A549 treated with AZD2906 at 1 μM for 4 hours (cell line): ENCODE data around the gene IPO5. TPM values are rescaled to one million over a fixed set of nuclear protein-coding genes. Genes with fewer than 3 reads are reported as not detected.

Experiments used
- total RNA-seq: library from RNA; stranded (reverse); fragments of 200-300 nt; extraction: Qiagen RNA extraction; gene quantifications from 5 replicates; pipeline ENCODE4 v1.2.3, GENCODE V29; 2022

The IPO5 gene
- total RNA-seq = 66.8 to 97.0 TPM (median 76.4 TPM) in 5 replicates

GRCh38 chr13:97953376-97953970, at the start of gene IPO5:
IPO5 (plus strand) TSS chr13:97953675; CDS start chr13:97976697, 23,022 bp downstream.

Other genes starting within 250 kb of the IPO5 start
- 15.8 to 19.6 TPM (median 17.7 TPM) in 5 replicates for gene FARP1, start 189.4 kb downstream of the IPO5 start, total RNA-seq
- gene RNF113B, start 223.6 kb downstream of the IPO5 start, total RNA-seq = not detected in 5 replicates